ENCODE measurements around the gene USP19. TPM values are rescaled to one million over a fixed set of nuclear protein-coding genes. Genes with fewer than 3 reads are reported as not detected.

The USP19 gene
- total RNA-seq, 6 experiments from 2014 or later: 35.2 to 49.2 (median 42.6) TPM

GRCh38 chr3:49148159-49148558, 27.5 kb upstream of the USP19 start:
- no peaks in the 10 kb centered on the region for H3K9me3 Mint-ChIP-seq
- no peak overlapping the region for H3K27ac Mint-ChIP-seq
- H3K4me3 Mint-ChIP-seq: no peak overlapping the region
- H3K27me3 Mint-ChIP-seq (ENCODE audit: insufficient read depth): peaks cover 3% of the 10 kb centered on the region
- TF ChIP-seq CTCF (IDR thresholded peaks at IDR 0.05): no peak
- no peak for DNase-seq
- H3K4me1 Mint-ChIP-seq (ENCODE audit: low read depth): no peaks in the 10 kb centered on the region
- H3K36me3 Mint-ChIP-seq (ENCODE audit: low read depth): no peaks in the 10 kb centered on the region

- Mint-ChIP-seq H3K27me3 (ENCODE audit: insufficient read depth) (peaks cover 10% of the 10 kb centered on the region), H3K4me1 (ENCODE audit: low read depth) (peaks cover 7% of the 10 kb centered on the region), H3K9me3 (peaks cover 9% of the 10 kb centered on the region), H3K27ac (no peak overlapping the region), H3K4me3 (no peak overlapping the region), H3K36me3 (ENCODE audit: low read depth) (peaks cover 7% of the 10 kb centered on the region; the same call in 1 of the 2 replicates)
- no peak for DNase-seq
- no peak for TF ChIP-seq CTCF (IDR thresholded peaks at IDR 0.05)
These were observed 19.5 kb upstream of the USP19 start for GRCh38 chr3:49140080-49140479.

- peaks cover 3% of the 10 kb centered on the region; the same call in 1 of the 2 replicates for H3K27me3 Mint-ChIP-seq (ENCODE audit: insufficient read depth)
- peaks cover 26% of the 10 kb centered on the region for H3K4me1 Mint-ChIP-seq (ENCODE audit: low read depth)
- no peak for DNase-seq
- H3K4me3 Mint-ChIP-seq: no peak overlapping the region
- no peak overlapping the region for H3K27ac Mint-ChIP-seq
- H3K9me3 Mint-ChIP-seq: no peaks in the 10 kb centered on the region
- TF ChIP-seq CTCF (IDR thresholded peaks at IDR 0.05): no peak
- H3K36me3 Mint-ChIP-seq (ENCODE audit: low read depth): peaks cover 16% of the 10 kb centered on the region
These were observed 14.9 kb upstream of the USP19 start for GRCh38 chr3:49135499-49135898.

GRCh38 chr3:49134471-49135265, 14.0 kb upstream of the USP19 start:
- H3K27me3 Mint-ChIP-seq (ENCODE audit: insufficient read depth): peaks cover 3% of the 10 kb centered on the region; the same call in 1 of the 2 replicates
- H3K27ac Mint-ChIP-seq: peak overlapping the region; percentile 11
- peak overlapping the region; percentile 90 for H3K4me3 Mint-ChIP-seq
- H3K9me3 Mint-ChIP-seq: no peaks in the 10 kb centered on the region
- peaks cover 16% of the 10 kb centered on the region for H3K36me3 Mint-ChIP-seq (ENCODE audit: low read depth)
- H3K4me1 Mint-ChIP-seq (ENCODE audit: low read depth): peaks cover 26% of the 10 kb centered on the region
- no peak for DNase-seq
- TF ChIP-seq CTCF (IDR thresholded peaks at IDR 0.05): no peak

GRCh38 chr3:49133226-49133951, 12.8 kb upstream of the USP19 start:
- Mint-ChIP-seq H3K4me3 (peak overlapping the region; percentile 90), H3K4me1 (ENCODE audit: low read depth) (peaks cover 26% of the 10 kb centered on the region), H3K27ac (peak overlapping the region; percentile 96), H3K9me3 (no peaks in the 10 kb centered on the region), H3K36me3 (ENCODE audit: low read depth) (peaks cover 24% of the 10 kb centered on the region), H3K27me3 (ENCODE audit: insufficient read depth) (peaks cover 4% of the 10 kb centered on the region; the same call in 1 of the 2 replicates)
- TF ChIP-seq CTCF (IDR thresholded peaks at IDR 0.05): no peak
- peak; percentile 81 for DNase-seq
